HUES48 (cell line): Measurements from ENCODE around the gene GPA33.

ENCODE experiments used
- H3K27ac ChIP-seq: one replicate; pipeline ENCODE4 v1.7.0; 2013; ENCODE audit warnings: low read depth, low read length, inconsistent platforms
- H3K27me3 ChIP-seq: 2 replicates; pipeline ENCODE4 v1.6.1; 2013; ENCODE audit warnings: mild to moderate bottlenecking, low read length; ENCODE audit not compliant: control insufficient read depth, insufficient read depth
- H3K36me3 ChIP-seq: 2 replicates; pipeline ENCODE4 v1.6.1; 2013; ENCODE audit warnings: low read length; ENCODE audit not compliant: control insufficient read depth, insufficient read depth
- H3K4me1 ChIP-seq: 2 replicates; pipeline ENCODE4 v1.6.1; 2013; ENCODE audit warnings: mild to moderate bottlenecking, low read length; ENCODE audit not compliant: control insufficient read depth, insufficient read depth
- H3K4me3 ChIP-seq: 2 replicates; pipeline ENCODE4 v1.5.1; 2013; ENCODE audit warnings: mild to moderate bottlenecking, low read depth, low read length
- H3K9ac ChIP-seq: 2 replicates; pipeline ENCODE4 v1.6.1; 2013; ENCODE audit warnings: mild to moderate bottlenecking, low read depth, low read length, moderate library complexity
- H3K9me3 ChIP-seq: 2 replicates; pipeline ENCODE4 v1.6.1; 2013; ENCODE audit warnings: low read length; ENCODE audit not compliant: control insufficient read depth, insufficient read depth

Gene GPA33

GRCh38 chr1:167068761-167069160 is 21.4 kb downstream of the GPA33 start:
- Histone ChIP-seq H3K4me3 (no peak overlapping the region), H3K27me3 (no peaks in the 10 kb centered on the region), H3K27ac (no peak overlapping the region), H3K9me3 (no peaks in the 10 kb centered on the region), H3K36me3 (no peaks in the 10 kb centered on the region), H3K9ac (no peak overlapping the region), H3K4me1 (peaks cover 5% of the 10 kb centered on the region)

- no peaks in the 10 kb centered on the region for H3K9me3 ChIP-seq
- H3K4me3 ChIP-seq, result no peak overlapping the region
- no peaks in the 10 kb centered on the region for H3K27me3 ChIP-seq
- peaks cover 5% of the 10 kb centered on the region for H3K4me1 ChIP-seq
- no peaks in the 10 kb centered on the region for H3K36me3 ChIP-seq
- no peak overlapping the region for H3K9ac ChIP-seq
- no peak overlapping the region for H3K27ac ChIP-seq
These were observed 22.3 kb downstream of the GPA33 start for GRCh38 chr1:167067904-167068303.

GRCh38 chr1:167066333-167067122 is 23.6 kb downstream of the GPA33 start:
- no peaks in the 10 kb centered on the region for H3K36me3 ChIP-seq
- H3K9ac ChIP-seq, result no peak overlapping the region
- peaks cover 5% of the 10 kb centered on the region for H3K4me1 ChIP-seq
- H3K9me3 ChIP-seq, result no peaks in the 10 kb centered on the region
- peak overlapping the region; percentile 37 for H3K4me3 ChIP-seq
- no peaks in the 10 kb centered on the region for H3K27me3 ChIP-seq
- H3K27ac ChIP-seq, result no peak overlapping the region

GRCh38 chr1:167065471-167065870 is 24.7 kb downstream of the GPA33 start:
- Histone ChIP-seq H3K4me3 (no peak overlapping the region), H3K36me3 (no peaks in the 10 kb centered on the region), H3K27ac (no peak overlapping the region), H3K9me3 (no peaks in the 10 kb centered on the region), H3K4me1 (peaks cover 5% of the 10 kb centered on the region), H3K9ac (no peak overlapping the region), H3K27me3 (no peaks in the 10 kb centered on the region)

GRCh38 chr1:167064621-167065020 is 25.6 kb downstream of the GPA33 start:
- H3K9me3 ChIP-seq, result no peaks in the 10 kb centered on the region
- no peak overlapping the region for H3K9ac ChIP-seq
- no peak overlapping the region for H3K27ac ChIP-seq
- no peaks in the 10 kb centered on the region for H3K27me3 ChIP-seq
- H3K36me3 ChIP-seq, result no peaks in the 10 kb centered on the region
- no peak overlapping the region for H3K4me3 ChIP-seq
- H3K4me1 ChIP-seq, result peaks cover 5% of the 10 kb centered on the region

- H3K4me1 ChIP-seq, result peaks cover 10% of the 10 kb centered on the region
- no peaks in the 10 kb centered on the region for H3K9me3 ChIP-seq
- H3K27me3 ChIP-seq, result no peaks in the 10 kb centered on the region
- no peak overlapping the region for H3K4me3 ChIP-seq
- H3K9ac ChIP-seq, result no peak overlapping the region
- no peak overlapping the region for H3K27ac ChIP-seq
- no peaks in the 10 kb centered on the region for H3K36me3 ChIP-seq
These were observed 29.1 kb downstream of the GPA33 start for GRCh38 chr1:167061073-167061464.

- Histone ChIP-seq H3K4me1 (peaks cover 10% of the 10 kb centered on the region; the same call in 1 of the 2 replicates), H3K27me3 (no peaks in the 10 kb centered on the region), H3K27ac (no peak overlapping the region), H3K4me3 (no peak overlapping the region), H3K9me3 (no peaks in the 10 kb centered on the region), H3K9ac (no peak overlapping the region), H3K36me3 (no peaks in the 10 kb centered on the region)
These were observed 29.8 kb downstream of the GPA33 start for GRCh38 chr1:167060141-167061072.

- Histone ChIP-seq H3K9ac (no peak overlapping the region), H3K4me3 (no peak overlapping the region), H3K27me3 (no peaks in the 10 kb centered on the region), H3K4me1 (peaks cover 10% of the 10 kb centered on the region; the same call in 1 of the 2 replicates), H3K9me3 (no peaks in the 10 kb centered on the region), H3K36me3 (no peaks in the 10 kb centered on the region), H3K27ac (no peak overlapping the region)
These were observed 30.4 kb downstream of the GPA33 start for GRCh38 chr1:167059809-167060107.

- Histone ChIP-seq H3K9ac (no peak overlapping the region), H3K4me3 (peak overlapping the region; percentile 34), H3K36me3 (no peaks in the 10 kb centered on the region), H3K27ac (no peak overlapping the region), H3K27me3 (no peaks in the 10 kb centered on the region), H3K9me3 (no peaks in the 10 kb centered on the region), H3K4me1 (peaks cover 10% of the 10 kb centered on the region; the same call in 1 of the 2 replicates)
These were observed 30.9 kb downstream of the GPA33 start for GRCh38 chr1:167059045-167059808.

- no peak overlapping the region for H3K4me3 ChIP-seq
- H3K36me3 ChIP-seq, result no peaks in the 10 kb centered on the region
- H3K9me3 ChIP-seq, result no peaks in the 10 kb centered on the region
- no peak overlapping the region for H3K9ac ChIP-seq
- no peak overlapping the region for H3K27ac ChIP-seq
- peaks cover 10% of the 10 kb centered on the region; the same call in 1 of the 2 replicates for H3K4me1 ChIP-seq
- H3K27me3 ChIP-seq, result no peaks in the 10 kb centered on the region
These were observed 32.9 kb downstream of the GPA33 start for GRCh38 chr1:167057241-167057688.
